ENCODE measurements around the gene ZDHHC1. TPM values are rescaled to one million over a fixed set of nuclear protein-coding genes. Genes with fewer than 3 reads are reported as not detected.
A peak's percentile ranks its signal among the peaks of the same experiment; 100 is the strongest.

Gene ZDHHC1
- total RNA-seq, 1 donor from 2014 or later: 82.7 TPM

DNA sequence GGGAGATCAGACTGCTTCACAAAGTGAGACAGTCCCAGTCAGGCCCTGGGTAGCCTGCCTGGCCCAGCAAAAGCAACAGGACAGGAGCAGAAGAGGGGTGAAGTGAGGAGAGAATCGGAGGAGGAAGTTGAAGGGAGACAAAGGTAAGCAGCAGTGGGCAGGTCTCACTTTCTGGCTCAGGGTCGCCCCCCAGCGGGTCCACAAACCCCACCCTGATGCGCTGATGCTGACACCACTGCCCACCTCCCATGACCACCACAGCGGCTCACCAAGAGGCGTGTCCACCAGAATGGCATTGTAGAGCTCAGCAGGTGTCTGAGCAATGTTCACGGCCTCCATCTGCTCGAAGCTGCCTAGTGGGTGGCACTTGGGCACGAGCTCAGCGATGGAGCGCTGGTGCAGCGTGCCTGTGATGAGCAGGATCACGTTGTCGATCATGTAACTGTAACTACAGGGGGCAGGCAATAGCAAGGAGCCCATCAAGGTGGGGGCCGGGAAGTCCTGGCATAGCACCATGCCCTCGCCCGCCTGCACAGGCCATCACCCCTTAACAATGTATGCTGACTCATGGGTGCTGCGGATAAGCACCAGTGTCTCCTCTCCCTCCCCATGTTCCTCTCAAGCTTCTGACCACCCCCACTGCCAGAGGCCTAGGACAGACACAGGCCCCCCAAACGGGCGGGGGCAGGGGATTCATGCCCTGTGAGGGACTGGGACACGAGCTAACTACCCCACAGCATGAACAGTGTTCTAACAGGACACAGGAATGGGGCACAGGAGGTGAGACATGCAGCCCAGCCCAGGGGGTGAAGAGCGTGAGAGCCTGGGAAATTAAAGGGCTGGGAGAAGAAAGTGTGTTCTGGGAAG is 28.2 kb upstream of the ZDHHC1 start:
- Histone ChIP-seq H3K36me3 (peaks cover 14 to 36% of the 10 kb centered on the region in 2 donors), H3K4me3 (no peak overlapping the region), H3K27me3 (no peaks in the 10 kb centered on the region), H3K27ac (no peak overlapping the region), H3K4me1 (peaks cover 0 to 4% of the 10 kb centered on the region in 2 donors), H3K9me3 (no peaks in the 10 kb centered on the region)
- intact Hi-C loops (cut with DNase I): no loop called here
- TF ChIP-seq, protein P1, sequence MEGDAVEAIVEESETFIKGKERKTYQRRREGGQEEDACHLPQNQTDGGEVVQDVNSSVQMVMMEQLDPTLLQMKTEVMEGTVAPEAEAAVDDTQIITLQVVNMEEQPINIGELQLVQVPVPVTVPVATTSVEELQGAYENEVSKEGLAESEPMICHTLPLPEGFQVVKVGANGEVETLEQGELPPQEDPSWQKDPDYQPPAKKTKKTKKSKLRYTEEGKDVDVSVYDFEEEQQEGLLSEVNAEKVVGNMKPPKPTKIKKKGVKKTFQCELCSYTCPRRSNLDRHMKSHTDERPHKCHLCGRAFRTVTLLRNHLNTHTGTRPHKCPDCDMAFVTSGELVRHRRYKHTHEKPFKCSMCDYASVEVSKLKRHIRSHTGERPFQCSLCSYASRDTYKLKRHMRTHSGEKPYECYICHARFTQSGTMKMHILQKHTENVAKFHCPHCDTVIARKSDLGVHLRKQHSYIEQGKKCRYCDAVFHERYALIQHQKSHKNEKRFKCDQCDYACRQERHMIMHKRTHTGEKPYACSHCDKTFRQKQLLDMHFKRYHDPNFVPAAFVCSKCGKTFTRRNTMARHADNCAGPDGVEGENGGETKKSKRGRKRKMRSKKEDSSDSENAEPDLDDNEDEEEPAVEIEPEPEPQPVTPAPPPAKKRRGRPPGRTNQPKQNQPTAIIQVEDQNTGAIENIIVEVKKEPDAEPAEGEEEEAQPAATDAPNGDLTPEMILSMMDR (IDR thresholded peaks at IDR 0.05): no peak
- DNase-seq (ENCODE audit: low spot score in 2 of 2): no peak

DNA sequence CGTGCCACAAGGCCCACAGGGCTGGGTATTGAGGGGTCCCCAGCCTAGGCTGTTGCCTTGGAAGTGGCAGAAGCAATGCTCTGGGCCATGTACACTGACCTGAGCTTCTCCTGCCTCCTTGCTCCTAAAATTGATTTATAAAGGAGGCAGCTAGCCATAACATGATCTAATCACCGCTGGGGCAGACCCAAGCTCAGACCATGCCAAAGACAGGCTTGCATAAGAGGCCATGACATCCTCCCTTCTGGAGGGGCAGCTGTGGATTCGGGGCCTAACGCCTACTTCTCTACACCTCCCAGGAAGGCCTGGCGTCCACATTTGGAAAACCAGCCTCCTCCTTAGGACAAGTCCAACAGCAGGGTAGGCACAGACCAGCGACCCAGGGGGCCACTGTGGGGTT is 27.0 kb upstream of the ZDHHC1 start:
- Histone ChIP-seq H3K4me1 (peaks cover 0 to 4% of the 10 kb centered on the region in 2 donors), H3K36me3 (peaks cover 18 to 42% of the 10 kb centered on the region in 2 donors), H3K27me3 (no peaks in the 10 kb centered on the region), H3K27ac (no peak overlapping the region), H3K4me3 (no peak overlapping the region), H3K9me3 (no peaks in the 10 kb centered on the region)
- peak in 1 of 2 donors; percentile 75 for DNase-seq (ENCODE audit: low spot score in 2 of 2)
- intact Hi-C loops (cut with DNase I): no loop called here
- TF ChIP-seq, protein P1 (IDR thresholded peaks at IDR 0.05): no peak

DNA sequence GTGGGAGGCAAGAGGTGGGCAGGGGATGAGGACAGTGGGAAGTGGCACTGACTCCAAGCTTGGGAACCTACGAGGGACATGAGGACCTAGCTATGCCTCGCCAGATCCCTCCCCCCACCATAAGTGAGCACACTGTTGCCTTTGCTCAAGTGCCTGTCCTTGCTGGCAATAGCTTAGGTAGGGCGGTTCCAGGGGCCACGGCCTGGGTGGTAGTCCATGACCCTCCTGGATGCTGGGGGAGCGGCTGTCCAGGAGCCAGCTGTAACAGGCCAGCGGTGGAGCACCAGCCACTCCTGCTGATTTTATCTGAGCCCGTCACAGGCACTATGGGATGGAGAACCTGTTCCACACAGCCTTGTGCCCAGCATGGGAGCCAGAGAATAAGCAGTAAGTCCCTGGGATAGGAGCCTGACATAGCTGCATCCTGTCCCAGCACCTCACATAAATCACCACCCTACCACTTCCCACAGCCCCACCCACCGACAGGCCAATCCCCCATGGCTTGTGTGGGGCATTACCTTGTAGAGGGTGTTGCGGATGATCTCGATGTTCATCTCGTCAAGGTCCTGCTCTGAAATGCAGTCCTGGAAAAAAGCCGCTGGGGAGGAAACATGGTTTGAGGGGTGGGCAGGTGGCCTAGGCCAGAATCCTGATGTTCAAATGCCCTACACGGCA is 26.4 kb upstream of the ZDHHC1 start:
- Histone ChIP-seq H3K27me3 (no peaks in the 10 kb centered on the region), H3K9me3 (no peaks in the 10 kb centered on the region), H3K4me3 (no peak overlapping the region), H3K36me3 (peaks cover 19 to 42% of the 10 kb centered on the region in 2 donors), H3K27ac (no peak overlapping the region), H3K4me1 (peaks cover 0 to 4% of the 10 kb centered on the region in 2 donors)
- DNase-seq (ENCODE audit: low spot score in 2 of 2): no peak
- intact Hi-C loops (cut with DNase I): no loop called here
- TF ChIP-seq, protein P1 (IDR thresholded peaks at IDR 0.05): no peak

- intact Hi-C loops (cut with DNase I): no loop called here
- TF ChIP-seq, protein P1 (IDR thresholded peaks at IDR 0.05): no peak
- H3K4me1 ChIP-seq: peaks cover 0 to 4% of the 10 kb centered on the region in 2 donors
- H3K27me3 ChIP-seq: no peaks in the 10 kb centered on the region
- no peaks in the 10 kb centered on the region for H3K9me3 ChIP-seq
- peaks cover 28 to 43% of the 10 kb centered on the region in 2 donors for H3K36me3 ChIP-seq
- DNase-seq (ENCODE audit: low spot score in 2 of 2): no peak
- H3K27ac ChIP-seq: no peak overlapping the region
- H3K4me3 ChIP-seq: no peak overlapping the region
Measured at GRCh38 chr16:67441907-67442306, 25.6 kb upstream of the ZDHHC1 start.

DNA sequence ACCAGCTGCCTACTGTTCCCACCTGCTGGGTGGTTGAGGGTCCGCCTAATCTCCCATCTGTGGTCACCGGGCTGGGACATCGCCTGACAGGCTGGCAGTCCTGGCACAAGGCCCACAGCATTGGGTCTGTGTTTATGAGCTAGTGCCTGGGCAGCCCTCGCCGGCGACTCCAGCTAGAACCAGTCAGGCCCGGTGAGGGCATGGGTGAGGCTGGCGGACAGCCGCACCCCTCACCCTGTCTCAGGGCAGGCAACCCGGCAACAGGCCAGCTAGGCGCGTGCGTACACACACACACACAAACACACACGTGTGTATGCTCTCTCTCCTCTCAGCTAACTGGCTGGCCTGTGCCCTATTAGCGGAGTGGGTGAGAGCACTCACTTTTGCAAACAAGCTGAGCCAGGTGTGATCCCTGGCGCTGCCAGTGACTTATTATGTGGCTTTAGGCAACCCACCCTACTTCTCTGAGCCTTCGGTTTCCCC is 25.0 kb upstream of the ZDHHC1 start:
- Histone ChIP-seq H3K27ac (no peak overlapping the region), H3K4me3 (no peak overlapping the region), H3K36me3 (peaks cover 31 to 43% of the 10 kb centered on the region in 2 donors), H3K9me3 (no peaks in the 10 kb centered on the region), H3K27me3 (no peaks in the 10 kb centered on the region), H3K4me1 (peaks cover 0 to 3% of the 10 kb centered on the region in 2 donors)
- intact Hi-C loops (cut with DNase I): no loop called here
- no peak for DNase-seq (ENCODE audit: low spot score in 2 of 2)
- TF ChIP-seq, protein P1 (IDR thresholded peaks at IDR 0.05): no peak

Data from ascending aorta (tissue), 2 donors.